Gastrocnemius medialis (tissue), 4 donors: ENCODE measurements around the gene PLCB1.

Experiments used
- POLR2A ChIP-seq, 2 donors: fragments of 450-650 bp; IDR thresholded peaks; one replicate each; pipeline ENCODE4 v1.6.1; 2017; ENCODE audit warnings: antibody characterized with exemption in 2 of 2, mild to moderate bottlenecking in 2 of 2, moderate library complexity in 2 of 2
- TF ChIP-seq, protein P1 (sequence below), 5 experiments: fragments of 450-650 bp in 3 of 5; fragments of 200-600 bp in 2 of 5; sonication (generic) in 2 of 5; IDR thresholded peaks in 4 of 5; conservative IDR thresholded peaks in 1 of 5; 1 replicate in 4 of 5; 2 replicates in 1 of 5; pipeline ENCODE4 v1.5.1; 2016 to 2019; ENCODE audit warnings: antibody characterized with exemption in 5 of 5, mild to moderate bottlenecking in 3 of 5, moderate library complexity in 3 of 5

DNA sequence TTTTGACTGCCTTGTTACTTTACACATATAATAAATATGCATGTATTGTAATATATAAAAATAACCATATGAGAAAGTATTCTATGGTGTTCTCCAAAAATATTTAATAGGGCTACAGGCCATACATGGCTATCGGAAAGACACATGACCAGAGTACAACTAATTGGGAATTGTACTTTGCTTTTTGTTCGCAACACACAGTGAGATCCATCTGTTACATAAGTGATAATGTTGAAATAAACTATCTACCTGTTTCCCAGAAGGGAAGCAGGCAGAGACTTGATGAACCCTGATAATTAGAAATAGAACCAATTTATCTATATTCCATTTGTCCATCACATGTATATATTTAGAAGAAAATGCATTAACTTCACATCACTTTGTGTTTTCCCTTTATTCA lies 592.8 kb downstream of the PLCB1 start:
- TF ChIP-seq, protein P1, sequence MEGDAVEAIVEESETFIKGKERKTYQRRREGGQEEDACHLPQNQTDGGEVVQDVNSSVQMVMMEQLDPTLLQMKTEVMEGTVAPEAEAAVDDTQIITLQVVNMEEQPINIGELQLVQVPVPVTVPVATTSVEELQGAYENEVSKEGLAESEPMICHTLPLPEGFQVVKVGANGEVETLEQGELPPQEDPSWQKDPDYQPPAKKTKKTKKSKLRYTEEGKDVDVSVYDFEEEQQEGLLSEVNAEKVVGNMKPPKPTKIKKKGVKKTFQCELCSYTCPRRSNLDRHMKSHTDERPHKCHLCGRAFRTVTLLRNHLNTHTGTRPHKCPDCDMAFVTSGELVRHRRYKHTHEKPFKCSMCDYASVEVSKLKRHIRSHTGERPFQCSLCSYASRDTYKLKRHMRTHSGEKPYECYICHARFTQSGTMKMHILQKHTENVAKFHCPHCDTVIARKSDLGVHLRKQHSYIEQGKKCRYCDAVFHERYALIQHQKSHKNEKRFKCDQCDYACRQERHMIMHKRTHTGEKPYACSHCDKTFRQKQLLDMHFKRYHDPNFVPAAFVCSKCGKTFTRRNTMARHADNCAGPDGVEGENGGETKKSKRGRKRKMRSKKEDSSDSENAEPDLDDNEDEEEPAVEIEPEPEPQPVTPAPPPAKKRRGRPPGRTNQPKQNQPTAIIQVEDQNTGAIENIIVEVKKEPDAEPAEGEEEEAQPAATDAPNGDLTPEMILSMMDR (IDR thresholded peaks at IDR 0.05 in 4 of 5, conservative IDR thresholded peaks at IDR 0.05 in 1 of 5), result no peak
- no peak for TF ChIP-seq POLR2A (IDR thresholded peaks at IDR 0.05)
